Adrenal gland (tissue), 5 donors: ENCODE results near the gene CAPS2.

ENCODE experiments used
- POLR2A ChIP-seq, 2 donors: fragments of 450-650 bp; IDR thresholded peaks; one replicate each; pipeline ENCODE4 v1.6.1; 2017; ENCODE audit warnings: antibody characterized with exemption in 2 of 2, mild to moderate bottlenecking in 2 of 2, moderate library complexity in 1 of 2
- TF ChIP-seq, protein P1 (sequence below), 6 experiments: fragments of 450-650 bp in 4 of 6; fragments of 200-600 bp in 2 of 6; sonication (generic) in 1 of 6; IDR thresholded peaks; 1 replicate in 5 of 6; 2 replicates in 1 of 6; pipeline versions ENCODE4 v1.5.1 to v1.8.0; 2016 to 2021; ENCODE audit warnings: antibody characterized with exemption in 6 of 6, mild to moderate bottlenecking in 2 of 6, moderate library complexity in 1 of 6
- donor health status: DM: no; HTN: no; CAD: no.

- TF ChIP-seq, protein P1, sequence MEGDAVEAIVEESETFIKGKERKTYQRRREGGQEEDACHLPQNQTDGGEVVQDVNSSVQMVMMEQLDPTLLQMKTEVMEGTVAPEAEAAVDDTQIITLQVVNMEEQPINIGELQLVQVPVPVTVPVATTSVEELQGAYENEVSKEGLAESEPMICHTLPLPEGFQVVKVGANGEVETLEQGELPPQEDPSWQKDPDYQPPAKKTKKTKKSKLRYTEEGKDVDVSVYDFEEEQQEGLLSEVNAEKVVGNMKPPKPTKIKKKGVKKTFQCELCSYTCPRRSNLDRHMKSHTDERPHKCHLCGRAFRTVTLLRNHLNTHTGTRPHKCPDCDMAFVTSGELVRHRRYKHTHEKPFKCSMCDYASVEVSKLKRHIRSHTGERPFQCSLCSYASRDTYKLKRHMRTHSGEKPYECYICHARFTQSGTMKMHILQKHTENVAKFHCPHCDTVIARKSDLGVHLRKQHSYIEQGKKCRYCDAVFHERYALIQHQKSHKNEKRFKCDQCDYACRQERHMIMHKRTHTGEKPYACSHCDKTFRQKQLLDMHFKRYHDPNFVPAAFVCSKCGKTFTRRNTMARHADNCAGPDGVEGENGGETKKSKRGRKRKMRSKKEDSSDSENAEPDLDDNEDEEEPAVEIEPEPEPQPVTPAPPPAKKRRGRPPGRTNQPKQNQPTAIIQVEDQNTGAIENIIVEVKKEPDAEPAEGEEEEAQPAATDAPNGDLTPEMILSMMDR (IDR thresholded peaks at IDR 0.05) = no peak
- TF ChIP-seq POLR2A (IDR thresholded peaks at IDR 0.05) = no peak
These were observed 41.3 kb downstream of the CAPS2 start for GRCh38 chr12:75288860-75289259.
